ENCODE data around the gene NUDT16L1.

- TF ChIP-seq POLR2A (IDR thresholded peaks at IDR 0.05; ENCODE audit: low read depth, low read length) (no peak), POLR2AphosphoS5 (IDR thresholded peaks at IDR 0.05; ENCODE audit: low read depth, low read length) (no peak), TAF1 (IDR thresholded peaks at IDR 0.05; ENCODE audit: borderline replicate concordance, low read depth, low read length) (no peak)
Observed at GRCh38 chr16:4718466-4718865, 25.1 kb downstream of the NUDT16L1 start.

Data from GM12892 (cell line).